Coronary artery (tissue), 2 donors: Measurements from ENCODE around the gene RNF6.

Source experiments
- DNase-seq: peaks from one replicate; pipeline ENCODE4 v3.0.0-alpha.2; 2017; ENCODE audit warnings: low spot score
- H3K27ac ChIP-seq, 2 donors: fragments of 200-600 bp; sonication (generic); one replicate each; pipeline ENCODE4 v1.5.1; 2016 to 2019
- H3K4me3 ChIP-seq: fragments of 200-600 bp; sonication (generic); 2 replicates; pipeline ENCODE4 v1.5.1; 2016; ENCODE audit warnings: mild to moderate bottlenecking, moderate library complexity
- TF ChIP-seq, protein P1 (sequence below): fragments of 200-600 bp; sonication (generic); IDR thresholded peaks from one replicate; pipeline ENCODE4 v1.5.1; 2019; ENCODE audit warnings: antibody characterized with exemption

RNF6 gene

DNA sequence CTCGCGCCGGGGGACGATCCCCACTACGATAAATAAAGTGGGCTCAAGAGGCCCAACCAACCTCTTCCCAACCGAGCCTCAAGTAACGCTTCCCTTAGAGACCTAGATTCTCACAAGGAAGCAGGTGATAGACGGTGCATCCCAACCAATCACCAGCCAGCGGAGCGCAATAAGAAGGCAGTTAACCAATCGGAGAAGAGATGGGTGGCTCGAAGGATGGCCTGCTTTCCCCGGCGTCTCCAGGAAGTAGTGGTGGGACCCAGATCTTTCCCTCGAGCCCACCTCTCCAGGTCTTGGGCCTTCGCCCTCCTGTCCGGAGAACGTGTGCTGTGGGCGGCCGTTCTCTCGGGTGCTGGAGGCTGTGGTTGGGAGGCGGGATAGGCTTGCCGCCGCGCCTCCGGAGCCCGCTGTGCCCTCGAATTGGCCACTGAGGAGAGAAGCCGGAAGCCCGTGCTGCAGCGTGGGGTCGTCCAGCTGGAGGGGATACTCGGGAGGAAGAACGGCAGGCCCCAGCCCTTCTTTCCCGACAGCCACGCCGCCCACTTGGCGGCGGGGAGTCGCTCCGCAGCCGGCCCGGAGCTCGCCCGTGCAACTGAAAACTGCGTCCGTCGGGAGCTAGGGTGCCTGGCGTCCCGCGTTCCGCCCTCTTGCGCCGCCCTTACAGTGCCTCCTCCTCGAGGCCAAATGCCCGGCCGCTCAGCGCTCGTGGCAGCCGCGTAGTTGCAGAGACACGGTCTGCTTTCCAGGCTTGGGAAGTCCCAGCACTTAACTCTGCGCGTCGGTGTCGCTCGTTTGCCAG is at the start of gene RNF6:
TSS of gene RNF6 (minus strand) at position 594 of the 799 bp plus-strand sequence. CDS start 2,665 bp downstream, outside the sequence.
- TF ChIP-seq, protein P1, sequence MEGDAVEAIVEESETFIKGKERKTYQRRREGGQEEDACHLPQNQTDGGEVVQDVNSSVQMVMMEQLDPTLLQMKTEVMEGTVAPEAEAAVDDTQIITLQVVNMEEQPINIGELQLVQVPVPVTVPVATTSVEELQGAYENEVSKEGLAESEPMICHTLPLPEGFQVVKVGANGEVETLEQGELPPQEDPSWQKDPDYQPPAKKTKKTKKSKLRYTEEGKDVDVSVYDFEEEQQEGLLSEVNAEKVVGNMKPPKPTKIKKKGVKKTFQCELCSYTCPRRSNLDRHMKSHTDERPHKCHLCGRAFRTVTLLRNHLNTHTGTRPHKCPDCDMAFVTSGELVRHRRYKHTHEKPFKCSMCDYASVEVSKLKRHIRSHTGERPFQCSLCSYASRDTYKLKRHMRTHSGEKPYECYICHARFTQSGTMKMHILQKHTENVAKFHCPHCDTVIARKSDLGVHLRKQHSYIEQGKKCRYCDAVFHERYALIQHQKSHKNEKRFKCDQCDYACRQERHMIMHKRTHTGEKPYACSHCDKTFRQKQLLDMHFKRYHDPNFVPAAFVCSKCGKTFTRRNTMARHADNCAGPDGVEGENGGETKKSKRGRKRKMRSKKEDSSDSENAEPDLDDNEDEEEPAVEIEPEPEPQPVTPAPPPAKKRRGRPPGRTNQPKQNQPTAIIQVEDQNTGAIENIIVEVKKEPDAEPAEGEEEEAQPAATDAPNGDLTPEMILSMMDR = no peak
- peak; percentile 95 for DNase-seq
- Histone ChIP-seq H3K27ac (peak within 1 kb of the TSS; percentile 79 to 93), H3K4me3 (peak within 1 kb of the TSS; percentile 81)

GRCh38 chr13:26270707-26271106 is 48.6 kb upstream of the RNF6 start:
- TF ChIP-seq, protein P1 = no peak
- DNase-seq = no peak
- no peak overlapping the region for H3K27ac ChIP-seq
- no peak overlapping the region for H3K4me3 ChIP-seq

DNA sequence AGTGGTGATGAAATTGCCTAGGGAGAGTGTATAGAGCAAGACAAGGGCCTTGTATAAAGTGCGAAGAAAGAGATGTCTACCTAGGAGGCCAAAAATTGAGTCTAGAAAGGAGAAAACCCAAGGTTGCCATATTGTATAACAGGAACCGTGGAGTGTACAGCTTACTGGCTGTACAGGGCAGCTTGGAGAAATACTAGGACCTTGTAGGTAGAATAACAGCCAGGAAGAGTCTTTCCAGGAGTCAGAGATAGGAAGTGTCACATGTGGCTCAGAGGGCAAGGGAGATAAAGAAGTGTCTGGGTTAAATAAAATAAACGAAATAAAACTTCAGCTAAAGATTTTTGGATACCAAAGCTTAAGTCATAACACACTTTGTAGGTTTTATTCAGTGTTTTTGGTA is 44.2 kb upstream of the RNF6 start:
- DNase-seq = no peak
- Histone ChIP-seq H3K27ac (no peak overlapping the region), H3K4me3 (no peak overlapping the region)
- TF ChIP-seq, protein P1 = no peak

DNA sequence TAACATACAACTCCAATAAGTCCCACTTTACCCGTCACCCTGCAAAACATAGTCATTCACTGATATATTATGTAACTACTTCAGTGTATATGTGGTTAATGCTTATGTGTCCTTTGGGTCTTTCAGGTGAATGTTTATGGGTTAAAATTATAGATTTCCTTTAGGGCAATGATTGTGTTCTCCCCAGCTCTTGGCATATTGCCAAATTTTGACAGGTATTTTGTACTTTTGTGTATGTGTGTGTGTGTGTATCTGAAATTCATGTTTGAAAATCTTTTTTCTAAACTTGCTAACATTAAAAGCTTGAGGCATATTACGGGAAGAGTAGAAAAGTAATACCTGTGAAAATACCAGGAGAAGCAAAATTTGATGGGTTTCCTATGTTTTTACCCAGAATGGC is 40.0 kb upstream of the RNF6 start:
- no peak overlapping the region for H3K27ac ChIP-seq
- no peak for DNase-seq
- no peak overlapping the region for H3K4me3 ChIP-seq
- TF ChIP-seq, protein P1 = no peak

GRCh38 chr13:26259634-26260033 is 37.5 kb upstream of the RNF6 start:
- Histone ChIP-seq H3K4me3 (no peak overlapping the region), H3K27ac (no peak overlapping the region)
- TF ChIP-seq, protein P1 = no peak
- no peak for DNase-seq

DNA sequence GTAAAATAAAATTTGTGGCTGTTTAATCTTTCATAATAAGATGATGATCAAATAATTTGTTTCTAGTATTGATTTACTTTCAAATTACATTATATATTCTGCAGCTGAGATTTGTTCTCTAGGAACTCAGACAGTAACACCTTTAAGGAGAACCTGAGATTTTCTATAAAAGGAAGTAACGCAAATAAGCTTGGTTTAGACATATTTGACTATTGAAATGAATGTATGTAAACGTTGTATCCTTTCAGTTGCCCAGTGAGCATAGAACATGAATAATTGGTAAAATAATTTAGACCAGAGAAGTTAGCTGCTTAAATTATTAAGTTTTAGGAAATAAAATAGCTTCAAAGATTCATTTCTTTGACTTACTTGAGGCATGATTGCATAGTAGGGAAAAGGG is 34.9 kb upstream of the RNF6 start:
- DNase-seq = no peak
- TF ChIP-seq, protein P1 = no peak
- Histone ChIP-seq H3K27ac (no peak overlapping the region), H3K4me3 (no peak overlapping the region)

- TF ChIP-seq, protein P1 = no peak
- peak overlapping the region; percentile 89 for H3K4me3 ChIP-seq
- no peak for DNase-seq
- no peak overlapping the region for H3K27ac ChIP-seq
Observed at GRCh38 chr13:26255691-26256277, 33.7 kb upstream of the RNF6 start.
